ENCODE results near the gene ZNF512B.

- TF ChIP-seq, protein P1, sequence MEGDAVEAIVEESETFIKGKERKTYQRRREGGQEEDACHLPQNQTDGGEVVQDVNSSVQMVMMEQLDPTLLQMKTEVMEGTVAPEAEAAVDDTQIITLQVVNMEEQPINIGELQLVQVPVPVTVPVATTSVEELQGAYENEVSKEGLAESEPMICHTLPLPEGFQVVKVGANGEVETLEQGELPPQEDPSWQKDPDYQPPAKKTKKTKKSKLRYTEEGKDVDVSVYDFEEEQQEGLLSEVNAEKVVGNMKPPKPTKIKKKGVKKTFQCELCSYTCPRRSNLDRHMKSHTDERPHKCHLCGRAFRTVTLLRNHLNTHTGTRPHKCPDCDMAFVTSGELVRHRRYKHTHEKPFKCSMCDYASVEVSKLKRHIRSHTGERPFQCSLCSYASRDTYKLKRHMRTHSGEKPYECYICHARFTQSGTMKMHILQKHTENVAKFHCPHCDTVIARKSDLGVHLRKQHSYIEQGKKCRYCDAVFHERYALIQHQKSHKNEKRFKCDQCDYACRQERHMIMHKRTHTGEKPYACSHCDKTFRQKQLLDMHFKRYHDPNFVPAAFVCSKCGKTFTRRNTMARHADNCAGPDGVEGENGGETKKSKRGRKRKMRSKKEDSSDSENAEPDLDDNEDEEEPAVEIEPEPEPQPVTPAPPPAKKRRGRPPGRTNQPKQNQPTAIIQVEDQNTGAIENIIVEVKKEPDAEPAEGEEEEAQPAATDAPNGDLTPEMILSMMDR (IDR thresholded peaks at IDR 0.05; ENCODE audit: low read depth, low read length) = no peak
- TF ChIP-seq EZH2phosphoT487 (IDR thresholded peaks at IDR 0.05; ENCODE audit: low read depth) = no peak
These were observed 34.4 kb upstream of the ZNF512B start for GRCh38 chr20:64003960-64004725.

Measured in OCI-LY3 (cell line).